Limb (tissue), 2 donors: ENCODE results near the gene PRRG2.

ENCODE experiments used
- DNase-seq, 2 donors: peaks; one replicate each; pipeline ENCODE4 v3.0.0-alpha.2; 2016; ENCODE audit errors: extremely low spot score in 2 of 2

PRRG2 gene

GRCh38 chr19:49588365-49589122 lies 7.4 kb downstream of the PRRG2 start:
- no peak for DNase-seq

DNA sequence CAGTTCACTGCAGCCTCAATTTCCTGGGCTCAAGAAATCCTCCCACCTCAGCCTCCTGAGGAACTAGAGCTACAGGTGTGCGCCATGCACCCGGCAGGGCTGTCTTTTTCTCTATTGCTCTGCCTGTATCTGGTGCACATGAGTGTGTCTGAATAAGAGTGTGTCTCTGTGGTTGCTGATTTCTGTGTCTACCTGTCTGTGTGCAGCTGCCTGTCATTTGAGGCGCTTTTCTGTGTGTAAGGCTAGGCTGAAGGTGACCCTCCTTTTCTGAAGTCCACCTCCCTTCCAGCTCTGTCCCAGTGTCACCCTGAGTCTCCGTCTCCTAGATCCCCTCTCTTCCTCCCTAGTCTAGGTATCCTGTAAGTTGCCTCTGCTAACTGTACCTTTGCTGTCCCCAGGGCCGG lies 8.4 kb downstream of the PRRG2 start:
- DNase-seq = no peak

GRCh38 chr19:49590071-49590970 lies 9.2 kb downstream of the PRRG2 start:
- DNase-seq = peak; percentile 94 to 95

- DNase-seq = peak; percentile 73 to 90
These were observed 10.0 kb downstream of the PRRG2 start, which contains the start of gene PRR12 for GRCh38 chr19:49590971-49591730. TSS of gene PRR12 (plus strand) at chr19:49591182. CDS start at chr19:49591655, 473 bp downstream.

- DNase-seq = peak; percentile 37 to 71
These were observed 10.8 kb downstream of the PRRG2 start for GRCh38 chr19:49591731-49592485.

- peak in 1 of 2 donors; percentile 43 for DNase-seq
These were observed 11.5 kb downstream of the PRRG2 start for GRCh38 chr19:49592486-49593232.

GRCh38 chr19:49593233-49594113 lies 12.4 kb downstream of the PRRG2 start:
- peak; percentile 94 to 95 for DNase-seq

GRCh38 chr19:49594157-49594992 lies 13.3 kb downstream of the PRRG2 start:
- no peak for DNase-seq

DNA sequence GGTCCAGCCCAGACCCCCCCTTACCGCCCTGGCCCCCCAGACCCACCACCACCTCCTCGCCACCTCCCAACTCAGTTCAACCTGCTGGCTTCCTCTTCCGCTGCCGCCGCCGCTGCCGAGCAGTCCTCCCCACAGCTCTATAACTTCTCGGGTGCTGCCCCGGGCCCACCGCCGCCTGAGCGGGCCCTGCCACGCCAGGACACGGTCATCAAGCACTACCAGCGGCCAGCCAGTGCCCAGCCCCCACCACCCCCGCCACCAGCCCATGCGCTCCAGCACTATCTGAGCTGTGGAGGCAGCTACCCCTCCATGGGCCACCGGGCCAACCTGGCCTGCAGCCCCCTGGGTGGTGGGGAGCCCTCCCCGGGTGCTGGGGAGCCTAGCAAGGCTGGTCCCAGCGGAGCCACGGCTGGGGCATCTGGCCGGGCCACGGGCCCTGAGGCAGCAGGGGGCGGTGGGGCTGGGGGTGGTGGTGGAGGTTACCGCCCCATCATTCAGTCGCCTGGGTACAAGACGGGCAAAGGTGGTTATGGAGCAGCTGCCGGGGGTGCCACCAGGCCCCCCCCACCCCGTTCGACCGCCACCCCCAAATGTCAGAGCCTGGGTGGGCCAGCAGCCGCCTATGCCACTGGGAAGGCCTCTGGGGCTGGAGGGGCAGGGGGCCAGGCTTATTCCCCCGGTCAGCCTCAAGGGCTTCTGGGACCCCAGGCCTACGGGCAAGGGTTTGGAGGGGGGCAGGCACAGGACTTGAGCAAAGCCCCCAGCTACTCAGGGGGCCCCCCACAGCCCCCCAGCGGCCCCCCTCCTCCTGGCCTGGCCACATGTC lies 14.1 kb downstream of the PRRG2 start:
- DNase-seq = no peak

GRCh38 chr19:49595819-49596404 lies 14.8 kb downstream of the PRRG2 start:
- no peak for DNase-seq

DNA sequence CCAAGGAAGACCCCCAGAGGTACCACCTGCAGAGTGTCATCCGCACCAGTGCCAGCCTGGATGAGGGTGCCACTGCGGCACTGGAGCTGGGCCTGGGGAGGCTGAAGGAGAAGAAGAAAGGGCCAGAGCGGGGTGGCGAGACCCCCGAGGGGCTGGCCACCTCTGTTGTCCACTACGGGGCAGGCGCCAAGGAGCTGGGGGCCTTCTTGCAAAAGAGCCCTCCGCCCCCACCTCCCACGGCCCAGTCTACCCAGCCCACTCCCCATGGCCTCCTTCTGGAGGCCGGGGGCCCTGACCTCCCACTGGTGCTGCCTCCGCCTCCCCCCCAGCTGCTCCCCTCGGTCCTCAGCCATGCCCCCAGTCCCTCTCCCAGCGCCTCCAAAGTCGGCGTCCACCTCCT lies 15.3 kb downstream of the PRRG2 start:
- no peak for DNase-seq

DNA sequence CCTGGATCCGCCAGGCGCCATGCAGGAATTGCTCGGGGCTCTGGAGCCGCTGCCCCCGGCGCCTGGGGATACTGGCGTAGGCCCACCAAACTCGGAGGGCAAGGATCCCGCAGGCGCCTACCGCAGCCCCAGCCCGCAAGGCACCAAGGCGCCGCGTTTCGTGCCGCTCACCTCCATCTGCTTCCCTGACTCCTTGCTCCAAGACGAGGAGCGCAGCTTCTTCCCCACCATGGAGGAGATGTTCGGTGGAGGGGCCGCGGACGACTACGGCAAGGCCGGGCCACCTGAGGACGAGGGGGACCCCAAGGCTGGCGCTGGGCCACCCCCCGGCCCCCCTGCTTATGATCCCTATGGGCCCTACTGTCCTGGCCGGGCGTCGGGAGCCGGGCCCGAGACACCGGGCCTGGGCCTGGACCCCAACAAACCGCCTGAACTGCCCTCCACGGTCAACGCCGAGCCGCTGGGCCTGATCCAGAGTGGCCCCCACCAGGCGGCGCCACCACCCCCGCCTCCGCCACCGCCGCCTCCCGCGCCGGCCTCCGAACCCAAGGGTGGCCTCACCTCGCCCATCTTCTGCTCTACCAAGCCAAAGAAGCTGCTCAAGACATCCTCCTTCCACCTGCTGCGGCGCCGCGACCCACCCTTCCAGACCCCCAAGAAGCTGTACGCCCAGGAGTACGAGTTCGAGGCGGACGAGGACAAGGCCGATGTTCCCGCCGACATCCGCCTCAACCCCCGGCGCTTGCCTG lies 16.0 kb downstream of the PRRG2 start:
- no peak for DNase-seq

GRCh38 chr19:49597703-49597974 lies 16.5 kb downstream of the PRRG2 start:
- no peak for DNase-seq

DNA sequence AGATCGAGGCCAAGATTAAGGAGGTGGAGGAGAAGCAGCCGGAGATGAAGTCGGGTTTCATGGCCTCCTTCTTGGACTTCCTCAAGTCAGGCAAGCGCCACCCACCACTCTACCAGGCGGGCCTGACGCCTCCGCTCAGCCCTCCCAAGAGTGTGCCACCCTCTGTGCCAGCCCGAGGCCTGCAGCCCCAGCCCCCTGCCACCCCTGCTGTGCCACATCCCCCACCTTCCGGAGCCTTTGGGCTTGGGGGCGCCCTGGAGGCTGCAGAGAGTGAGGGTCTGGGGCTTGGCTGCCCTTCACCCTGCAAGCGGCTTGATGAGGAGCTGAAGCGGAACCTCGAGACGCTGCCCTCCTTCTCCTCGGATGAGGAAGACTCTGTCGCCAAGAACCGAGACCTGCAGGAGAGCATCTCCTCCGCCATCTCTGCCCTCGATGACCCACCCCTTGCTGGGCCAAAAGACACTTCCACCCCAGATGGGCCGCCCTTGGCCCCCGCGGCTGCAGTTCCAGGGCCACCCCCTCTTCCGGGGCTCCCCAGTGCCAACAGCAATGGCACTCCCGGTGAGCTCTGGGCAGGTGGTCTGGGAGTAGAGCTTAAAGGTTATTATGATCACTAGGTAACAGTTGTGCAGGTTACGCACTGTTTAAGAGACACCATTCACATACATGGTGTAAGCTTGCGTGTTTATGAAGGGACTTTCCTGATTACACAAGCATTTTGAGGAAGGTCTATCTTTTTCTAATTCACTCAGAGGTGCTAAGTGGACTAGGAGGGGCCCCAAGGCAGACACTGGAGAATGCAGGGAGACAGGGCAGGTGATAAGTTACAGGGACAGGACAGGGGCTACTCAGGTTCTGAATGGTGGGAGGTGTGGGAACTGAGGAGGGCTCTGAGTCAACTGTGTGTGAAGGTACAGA lies 18.5 kb downstream of the PRRG2 start:
- DNase-seq = no peak

DNA sequence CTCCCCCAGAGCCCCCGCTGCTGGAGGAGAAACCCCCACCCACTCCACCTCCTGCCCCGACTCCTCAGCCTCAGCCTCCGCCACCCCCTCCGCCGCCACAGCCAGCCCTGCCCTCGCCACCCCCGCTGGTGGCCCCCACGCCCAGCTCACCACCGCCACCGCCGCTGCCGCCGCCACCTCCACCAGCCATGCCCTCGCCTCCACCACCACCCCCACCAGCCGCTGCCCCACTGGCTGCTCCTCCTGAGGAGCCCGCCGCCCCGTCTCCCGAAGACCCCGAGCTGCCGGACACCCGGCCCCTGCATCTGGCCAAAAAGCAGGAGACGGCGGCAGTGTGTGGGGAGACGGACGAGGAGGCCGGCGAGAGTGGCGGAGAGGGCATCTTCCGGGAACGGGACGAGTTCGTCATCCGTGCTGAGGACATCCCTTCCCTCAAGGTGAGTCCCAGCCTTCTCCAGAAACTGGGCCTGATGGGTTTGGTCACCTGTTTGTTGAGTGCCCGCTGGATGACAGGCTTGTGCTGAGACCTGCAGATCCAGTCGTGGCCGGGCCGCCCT lies 20.4 kb downstream of the PRRG2 start:
- no peak for DNase-seq
